ENCODE measurements around the gene DOCK3. TPM values are rescaled to one million over a fixed set of nuclear protein-coding genes. Genes with fewer than 3 reads are reported as not detected.

Gene DOCK3
- total RNA-seq, 3 donors from 2014 or later: 1.2 to 1.7 (median 1.5) TPM

DNA sequence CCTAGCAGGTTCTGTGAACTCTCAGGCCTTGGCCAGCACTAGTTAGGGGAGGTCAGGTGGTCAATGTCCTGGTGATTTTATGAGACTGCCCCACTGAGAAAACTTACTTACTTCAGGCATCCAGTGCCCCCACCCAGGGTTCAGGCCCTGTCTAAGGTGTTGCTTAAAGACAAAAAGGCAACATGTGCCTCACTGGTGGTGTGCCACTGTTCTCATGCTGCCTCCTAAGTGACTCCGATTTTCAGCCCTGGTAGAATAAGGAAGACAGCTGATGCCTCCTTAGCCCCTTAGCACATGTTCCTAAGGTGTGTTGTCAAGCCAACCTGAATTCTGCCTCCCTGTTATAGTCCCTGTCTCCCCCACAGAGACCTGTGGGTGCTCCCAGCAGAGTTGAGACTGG, 721.7 kb downstream of the DOCK3 start:
- H3K4me1 Mint-ChIP-seq (ENCODE audit: low read depth): peaks cover 46% of the 10 kb centered on the region
- peak overlapping the region; percentile 53 for H3K4me3 Mint-ChIP-seq
- no peak for DNase-seq
- ATAC-seq: no peak
- no peaks in the 10 kb centered on the region for H3K27me3 Mint-ChIP-seq (ENCODE audit: low read depth)
- peaks cover 26% of the 10 kb centered on the region for H3K36me3 Mint-ChIP-seq (ENCODE audit: insufficient read depth)
- H3K9me3 Mint-ChIP-seq: no peaks in the 10 kb centered on the region

DNA sequence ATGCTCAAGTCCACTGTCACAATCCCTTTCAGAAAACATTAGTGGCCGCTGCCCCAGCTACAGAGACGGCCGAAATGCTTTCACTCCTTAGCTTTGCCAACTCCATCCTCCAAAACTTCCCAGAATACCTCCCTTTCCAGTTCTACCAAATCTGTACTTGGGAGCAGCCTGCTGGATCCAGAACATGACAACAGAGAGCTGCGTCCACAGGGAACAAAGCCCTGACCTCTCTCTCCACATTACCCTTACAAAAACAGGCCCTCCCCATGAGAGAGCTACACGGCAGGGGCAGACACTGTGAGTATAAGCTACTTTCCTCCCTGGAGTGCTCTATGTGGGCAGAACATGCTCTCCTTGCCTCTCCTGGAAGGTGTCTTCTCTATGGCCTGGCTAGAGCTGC, 722.7 kb downstream of the DOCK3 start:
- DNase-seq (no peak), ATAC-seq (no peak)
- Mint-ChIP-seq H3K36me3 (ENCODE audit: insufficient read depth) (peaks cover 28% of the 10 kb centered on the region), H3K4me1 (ENCODE audit: low read depth) (peaks cover 44% of the 10 kb centered on the region), H3K9me3 (no peaks in the 10 kb centered on the region), H3K4me3 (no peak overlapping the region), H3K27me3 (ENCODE audit: low read depth) (no peaks in the 10 kb centered on the region)

DNA sequence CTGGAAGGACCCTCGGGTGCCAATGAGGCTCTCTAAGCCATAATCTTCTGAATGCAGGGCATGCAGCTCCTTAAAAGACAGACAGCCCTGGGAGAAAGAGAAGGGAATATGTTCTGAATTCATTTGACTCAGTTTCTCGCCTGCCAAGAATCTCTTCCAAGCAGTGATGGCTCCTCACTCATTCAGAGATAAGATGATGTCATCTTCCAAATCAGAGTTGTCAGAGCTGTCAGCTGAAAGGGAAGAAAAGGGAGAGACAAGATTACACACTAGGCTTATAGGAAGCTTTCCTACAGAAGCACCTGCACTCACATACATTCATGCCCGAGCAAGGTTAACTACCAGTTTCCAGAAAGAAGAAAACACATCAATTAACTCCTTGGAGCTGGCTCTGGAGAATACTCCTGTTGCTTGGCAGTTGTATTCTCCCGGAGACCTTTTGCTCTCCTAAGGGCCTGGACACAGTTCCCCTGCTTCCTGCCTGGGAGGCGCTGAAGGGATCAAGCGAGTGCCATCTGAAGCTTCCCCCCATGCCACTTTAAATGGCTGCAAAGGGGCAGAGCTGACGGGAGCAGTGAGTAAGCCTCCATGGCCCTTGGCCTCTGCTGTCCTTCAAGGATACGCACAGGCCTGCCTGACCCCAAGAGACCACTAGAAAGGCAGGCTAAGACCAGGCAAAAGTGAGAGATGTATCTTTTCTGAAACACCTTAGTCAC, 724.0 kb downstream of the DOCK3 start:
- H3K4me1 Mint-ChIP-seq (ENCODE audit: low read depth): peaks cover 38% of the 10 kb centered on the region
- DNase-seq (no peak), ATAC-seq (no peak)
- no peak overlapping the region for H3K4me3 Mint-ChIP-seq
- H3K27me3 Mint-ChIP-seq (ENCODE audit: low read depth): no peaks in the 10 kb centered on the region
- no peaks in the 10 kb centered on the region for H3K9me3 Mint-ChIP-seq
- peaks cover 28% of the 10 kb centered on the region for H3K36me3 Mint-ChIP-seq (ENCODE audit: insufficient read depth)

DNA sequence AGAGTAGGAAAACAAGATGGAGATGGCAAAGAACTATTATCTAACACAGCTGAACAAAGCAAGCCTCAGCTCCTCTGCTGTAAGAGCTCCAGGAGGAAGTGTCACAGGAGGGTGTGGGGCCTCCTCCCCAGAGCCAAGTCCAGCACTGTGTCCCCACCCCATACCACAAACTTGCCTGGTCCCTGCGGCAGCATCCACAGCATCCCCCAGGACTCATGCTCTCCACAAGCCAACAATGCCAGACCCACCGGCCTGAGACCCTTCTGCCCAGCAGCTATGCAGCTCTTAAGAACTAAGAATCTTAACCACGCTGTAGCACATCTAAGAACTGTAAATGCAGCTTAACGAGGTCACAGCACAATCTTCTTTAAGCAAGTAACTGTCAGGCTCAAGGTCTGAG, 725.4 kb downstream of the DOCK3 start:
- no peak for DNase-seq
- H3K4me1 Mint-ChIP-seq (ENCODE audit: low read depth): peaks cover 31% of the 10 kb centered on the region
- H3K27me3 Mint-ChIP-seq (ENCODE audit: low read depth): no peaks in the 10 kb centered on the region
- no peak for ATAC-seq
- peaks cover 23% of the 10 kb centered on the region for H3K36me3 Mint-ChIP-seq (ENCODE audit: insufficient read depth)
- H3K9me3 Mint-ChIP-seq: no peaks in the 10 kb centered on the region
- H3K4me3 Mint-ChIP-seq: no peak overlapping the region

DNA sequence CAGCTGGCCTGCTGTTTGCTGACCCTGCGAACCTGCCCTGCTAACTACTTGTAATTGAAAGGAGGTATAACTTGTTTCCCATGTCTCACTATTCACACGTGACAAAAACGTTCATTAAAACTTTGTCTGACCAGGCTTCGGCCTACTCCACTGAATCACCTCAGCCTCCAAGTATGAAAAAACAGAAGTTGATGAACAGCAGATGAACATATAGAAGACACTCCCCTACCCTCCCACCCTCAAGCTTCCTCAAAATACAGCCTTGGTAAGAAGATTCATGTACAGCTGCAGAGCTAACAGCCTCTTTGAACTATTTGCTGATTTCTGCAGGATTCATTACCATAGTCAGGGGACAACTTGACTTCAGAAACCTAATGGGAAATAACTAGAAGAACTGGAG, 727.0 kb downstream of the DOCK3 start:
- H3K27me3 Mint-ChIP-seq (ENCODE audit: low read depth): no peaks in the 10 kb centered on the region
- peaks cover 22% of the 10 kb centered on the region for H3K36me3 Mint-ChIP-seq (ENCODE audit: insufficient read depth)
- peaks cover 24% of the 10 kb centered on the region for H3K4me1 Mint-ChIP-seq (ENCODE audit: low read depth)
- H3K9me3 Mint-ChIP-seq: no peaks in the 10 kb centered on the region
- ATAC-seq (no peak), DNase-seq (no peak)
- H3K4me3 Mint-ChIP-seq: no peak overlapping the region

DNA sequence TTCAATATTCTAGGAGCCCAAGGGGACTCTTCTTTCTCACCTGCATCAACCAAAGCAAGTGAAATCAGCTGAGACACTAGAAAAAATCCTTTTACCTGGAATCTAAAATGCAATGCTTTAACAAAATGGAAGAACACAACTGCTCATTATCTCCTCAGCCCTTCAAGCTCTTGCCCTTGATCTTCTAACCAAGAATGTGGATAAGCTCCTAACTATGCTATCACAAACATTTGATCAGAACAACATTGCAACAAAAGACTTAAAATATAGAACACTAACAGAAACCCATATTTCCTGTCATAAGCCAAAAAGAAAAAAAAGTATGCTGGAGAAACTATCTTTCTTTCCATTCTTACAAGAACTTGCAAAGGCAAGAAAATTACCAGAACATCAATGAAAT, 728.9 kb downstream of the DOCK3 start:
- H3K4me1 Mint-ChIP-seq (ENCODE audit: low read depth): peaks cover 18% of the 10 kb centered on the region
- H3K4me3 Mint-ChIP-seq: no peak overlapping the region
- peaks cover 24% of the 10 kb centered on the region for H3K36me3 Mint-ChIP-seq (ENCODE audit: insufficient read depth)
- no peaks in the 10 kb centered on the region for H3K9me3 Mint-ChIP-seq
- DNase-seq (no peak), ATAC-seq (no peak)
- H3K27me3 Mint-ChIP-seq (ENCODE audit: low read depth): no peaks in the 10 kb centered on the region

DNA sequence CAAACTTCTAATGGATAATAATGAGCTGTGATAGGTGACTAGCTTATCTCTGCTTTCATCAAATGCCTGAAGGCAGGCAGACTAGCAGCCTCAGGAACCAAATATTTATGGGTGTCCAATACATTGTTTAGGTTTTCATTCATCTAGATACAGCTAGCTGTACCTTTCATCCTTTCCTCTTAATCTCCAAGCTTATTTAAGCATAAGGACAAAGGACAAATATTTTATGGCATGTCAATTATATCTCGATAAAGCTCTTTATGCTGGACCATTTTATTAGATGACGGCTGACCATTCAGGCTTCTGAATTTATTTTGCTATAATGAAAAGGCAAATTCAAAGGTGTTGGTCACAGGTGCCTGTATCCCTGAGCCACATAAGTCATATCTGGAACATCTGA, 733.3 kb downstream of the DOCK3 start:
- Mint-ChIP-seq H3K27me3 (ENCODE audit: low read depth) (no peaks in the 10 kb centered on the region), H3K4me1 (ENCODE audit: low read depth) (peaks cover 19% of the 10 kb centered on the region), H3K9me3 (no peaks in the 10 kb centered on the region), H3K4me3 (no peak overlapping the region), H3K36me3 (ENCODE audit: insufficient read depth) (peaks cover 41% of the 10 kb centered on the region)
- ATAC-seq: no peak
- no peak for DNase-seq

DNA sequence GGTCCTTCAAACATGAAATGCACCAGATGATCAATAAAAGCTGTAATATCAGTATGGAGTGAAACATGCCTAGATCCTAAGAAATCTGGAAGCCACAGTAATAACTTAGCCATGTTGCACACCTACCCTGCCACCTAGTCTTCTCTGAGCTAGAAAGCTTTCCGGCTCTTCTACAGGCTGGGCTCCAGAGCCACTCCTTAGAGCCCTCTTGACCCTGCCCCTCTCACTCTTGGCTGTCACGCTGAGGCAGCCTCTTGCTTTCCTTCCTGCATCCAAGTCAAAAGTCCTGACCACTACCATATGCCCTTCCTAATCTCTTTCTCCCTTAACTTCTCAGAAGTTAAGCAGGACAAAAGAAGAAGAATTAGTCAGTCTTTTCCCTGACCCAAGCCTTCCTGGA, 734.1 kb downstream of the DOCK3 start:
- no peak for ATAC-seq
- Mint-ChIP-seq H3K36me3 (ENCODE audit: insufficient read depth) (peaks cover 44% of the 10 kb centered on the region), H3K4me3 (no peak overlapping the region), H3K27me3 (ENCODE audit: low read depth) (no peaks in the 10 kb centered on the region), H3K4me1 (ENCODE audit: low read depth) (peaks cover 13% of the 10 kb centered on the region), H3K9me3 (no peaks in the 10 kb centered on the region)
- no peak for DNase-seq

DNA sequence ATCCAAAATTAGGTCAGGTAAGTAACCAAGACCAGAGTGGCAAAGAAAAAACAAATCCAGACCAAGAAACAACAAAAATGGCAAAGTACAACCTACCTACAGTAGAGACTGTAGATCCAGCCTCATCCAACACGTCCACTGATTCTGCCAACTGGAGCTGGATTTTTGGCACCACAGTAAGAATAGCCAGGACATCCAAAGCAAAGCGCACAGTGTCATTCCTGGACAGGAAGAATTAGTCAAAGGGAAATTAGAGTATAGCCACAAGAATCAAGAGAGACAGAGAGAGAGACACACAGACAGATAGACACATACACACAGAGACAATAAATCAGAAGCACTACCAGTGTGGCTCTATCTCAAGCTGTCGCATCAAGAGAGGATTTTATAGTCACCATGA, 747.5 kb downstream of the DOCK3 start:
- DNase-seq (no peak), ATAC-seq (no peak)
- Mint-ChIP-seq H3K9me3 (no peaks in the 10 kb centered on the region), H3K36me3 (ENCODE audit: insufficient read depth) (peaks cover 20% of the 10 kb centered on the region), H3K4me1 (ENCODE audit: low read depth) (no peaks in the 10 kb centered on the region), H3K27me3 (ENCODE audit: low read depth) (no peaks in the 10 kb centered on the region), H3K4me3 (no peak overlapping the region)

DNA sequence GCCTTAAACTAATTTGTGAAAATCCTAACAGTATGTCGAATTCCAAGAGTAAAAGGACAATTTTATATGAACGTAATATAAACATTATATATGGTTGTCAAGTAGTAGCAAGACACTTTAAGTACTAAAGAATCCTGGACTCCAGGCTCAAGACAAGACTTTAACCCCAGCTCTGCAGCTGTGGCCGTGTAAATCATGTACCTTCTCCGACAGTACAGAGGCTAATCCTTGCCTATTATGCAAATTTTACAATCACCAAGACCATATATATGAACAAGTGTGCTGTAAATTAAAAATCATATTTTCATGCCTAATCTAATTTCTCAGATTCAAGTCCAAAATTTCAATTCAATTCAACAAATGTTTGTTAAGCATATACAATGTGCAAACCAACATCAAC, 752.2 kb downstream of the DOCK3 start:
- H3K36me3 Mint-ChIP-seq (ENCODE audit: insufficient read depth): peaks cover 27% of the 10 kb centered on the region
- no peak for ATAC-seq
- H3K9me3 Mint-ChIP-seq: no peaks in the 10 kb centered on the region
- H3K4me1 Mint-ChIP-seq (ENCODE audit: low read depth): no peaks in the 10 kb centered on the region
- no peaks in the 10 kb centered on the region for H3K27me3 Mint-ChIP-seq (ENCODE audit: low read depth)
- H3K4me3 Mint-ChIP-seq: no peak overlapping the region
- no peak for DNase-seq

DNA sequence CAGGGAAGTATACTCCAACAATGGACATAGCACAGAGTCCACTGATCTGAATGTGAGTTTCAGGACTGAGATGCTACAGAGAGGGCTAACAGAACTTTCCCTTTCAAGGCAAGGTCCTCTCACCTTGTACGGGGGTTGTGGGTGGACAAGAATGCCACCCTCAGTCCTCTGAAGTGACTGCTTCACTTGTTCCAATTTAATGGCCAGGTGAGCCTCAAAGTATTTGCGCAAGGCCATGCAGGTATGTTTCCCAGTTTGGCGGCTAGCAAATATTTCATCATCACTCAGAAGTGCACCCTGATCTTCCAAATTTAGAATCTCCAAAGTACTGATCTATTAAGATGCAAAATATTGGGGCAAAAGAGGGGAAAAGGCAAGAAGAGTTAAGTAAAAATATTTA, 754.4 kb downstream of the DOCK3 start:
- no peaks in the 10 kb centered on the region for H3K27me3 Mint-ChIP-seq (ENCODE audit: low read depth)
- ATAC-seq: no peak
- peaks cover 28% of the 10 kb centered on the region for H3K36me3 Mint-ChIP-seq (ENCODE audit: insufficient read depth)

More for the DNA sequence above, 754.4 kb downstream of the DOCK3 start:
- no peaks in the 10 kb centered on the region for H3K9me3 Mint-ChIP-seq
- H3K4me3 Mint-ChIP-seq: no peak overlapping the region
- H3K4me1 Mint-ChIP-seq (ENCODE audit: low read depth): no peaks in the 10 kb centered on the region
- DNase-seq: no peak

Other genes starting within 250 kb of the DOCK3 start
- gene CACNA2D2, start 171.3 kb upstream of the DOCK3 start, total RNA-seq: under 1 TPM; 0.35 to 0.90 (median 0.58) TPM
- 10 to 100 TPM in 1 of 3 donors, 1 to 10 TPM in 2; 6.7 to 11.2 (median 9.0) TPM for gene C3orf18, start 107.2 kb upstream of the DOCK3 start, total RNA-seq
- 10 to 100 TPM; 26.8 to 31.1 (median 27.4) TPM for gene HEMK1, start 105.4 kb upstream of the DOCK3 start, total RNA-seq
- 100 to 1,000 TPM; 223 to 268 (median 229) TPM for gene CISH, start 63.2 kb upstream of the DOCK3 start, total RNA-seq
- 100 to 1,000 TPM; 174 to 225 (median 210) TPM for gene MAPKAPK3, start 57.8 kb upstream of the DOCK3 start, total RNA-seq

Measured in activated T-cell treated with anti-CD3 and anti-CD28 coated beads, Interleukin-2, amount 50 U/mL, for 4 hours (primary cell).